SJCRH30 (cell line): ENCODE measurements around the gene SLC5A3. TPM values are rescaled to one million over a fixed set of nuclear protein-coding genes. Genes with fewer than 3 reads are reported as not detected.

Experiments used
- DNase-seq, 2 experiments: peaks; one replicate each; pipeline ENCODE4 v3.0.0-alpha.2; 2015 to 2020
- H3K27ac ChIP-seq: fragments of 250-450 bp; sonication (Bioruptor Pico); 2 replicates; pipeline ENCODE4 v1.5.1; 2020; ENCODE audit warnings: mild to moderate bottlenecking, moderate library complexity
- H3K27me3 ChIP-seq: fragments of 250-450 bp; sonication (Bioruptor Pico); 2 replicates; pipeline ENCODE4 v1.5.1; 2020; ENCODE audit warnings: mild to moderate bottlenecking, moderate library complexity
- H3K36me3 ChIP-seq: fragments of 250-450 bp; sonication (Bioruptor Pico); 2 replicates; pipeline ENCODE4 v1.5.1; 2020; ENCODE audit warnings: mild to moderate bottlenecking, moderate library complexity
- H3K4me1 ChIP-seq: fragments of 250-450 bp; sonication (Bioruptor Pico); 2 replicates; pipeline ENCODE4 v1.5.1; 2020; ENCODE audit warnings: mild to moderate bottlenecking, moderate library complexity
- H3K4me3 ChIP-seq: fragments of 250-450 bp; sonication (Bioruptor Pico); 2 replicates; pipeline ENCODE4 v1.5.1; 2020; ENCODE audit warnings: mild to moderate bottlenecking, moderate library complexity
- H3K9me3 ChIP-seq: fragments of 250-450 bp; sonication (Bioruptor Pico); replicated peaks from 2 replicates; pipeline ENCODE4 v1.5.1; 2020; ENCODE audit warnings: mild to moderate bottlenecking, moderate library complexity
- total RNA-seq: library from RNA; depleted of rRNA; stranded (reverse); fragments of >200 nt; shearing (Covaris generic); gene quantifications from 2 replicates; pipeline ENCODE4 v1.2.3, GENCODE V29; 2014

The SLC5A3 gene
- total RNA-seq, 1 experiment from 2014 or later = 9.4 TPM

DNA sequence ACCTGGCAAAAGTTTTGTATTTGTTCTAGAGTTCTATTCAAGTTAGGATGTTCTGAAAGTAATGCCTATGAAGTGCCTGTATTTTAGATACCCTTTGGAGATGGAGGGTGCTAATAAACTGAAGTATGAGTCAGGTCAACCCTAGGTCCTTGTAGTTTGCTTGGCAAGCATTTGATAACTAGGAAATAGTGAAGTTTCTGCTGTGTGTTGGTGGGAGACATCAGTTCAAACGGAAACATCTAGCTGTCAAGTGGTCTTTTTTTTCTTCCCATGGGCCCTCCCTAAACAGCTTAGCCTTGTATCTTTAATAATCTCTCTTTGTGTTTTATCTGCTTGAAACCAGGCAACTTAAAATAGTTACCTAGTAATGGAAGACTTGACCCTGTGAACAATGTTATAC lies 4.5 kb downstream of the SLC5A3 start:
- H3K4me3 ChIP-seq = no peak overlapping the region
- no peak overlapping the region for H3K27ac ChIP-seq
- DNase-seq = no peak
- H3K9me3 ChIP-seq = no peaks in the 10 kb centered on the region
- H3K4me1 ChIP-seq = peaks cover 12% of the 10 kb centered on the region
- H3K36me3 ChIP-seq = no peaks in the 10 kb centered on the region; the same call in none of the 2 replicates
- H3K27me3 ChIP-seq = no peaks in the 10 kb centered on the region

DNA sequence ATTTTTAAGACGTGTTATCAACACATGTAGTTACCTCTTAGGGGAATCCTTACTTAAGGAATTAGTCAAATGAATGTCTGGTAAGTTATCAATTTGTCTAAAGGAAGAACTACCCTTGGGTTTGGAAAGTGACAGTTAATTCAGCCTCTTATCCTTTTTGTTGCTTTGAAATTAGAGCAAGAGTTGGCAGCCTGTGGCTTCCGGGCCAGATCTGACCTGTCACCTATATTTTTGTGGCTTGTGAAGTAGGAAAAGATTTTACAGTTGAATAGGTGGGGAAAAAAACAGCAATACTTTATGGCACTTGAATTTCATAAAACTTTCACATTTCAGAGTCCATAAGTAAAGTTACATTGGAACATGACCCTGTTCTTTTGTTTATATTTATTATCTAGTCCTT lies 5.5 kb downstream of the SLC5A3 start:
- H3K4me1 ChIP-seq = peaks cover 12% of the 10 kb centered on the region
- no peak for DNase-seq
- no peaks in the 10 kb centered on the region; the same call in none of the 2 replicates for H3K36me3 ChIP-seq
- H3K27ac ChIP-seq = no peak overlapping the region
- no peak overlapping the region for H3K4me3 ChIP-seq
- no peaks in the 10 kb centered on the region for H3K27me3 ChIP-seq
- H3K9me3 ChIP-seq = no peaks in the 10 kb centered on the region

DNA sequence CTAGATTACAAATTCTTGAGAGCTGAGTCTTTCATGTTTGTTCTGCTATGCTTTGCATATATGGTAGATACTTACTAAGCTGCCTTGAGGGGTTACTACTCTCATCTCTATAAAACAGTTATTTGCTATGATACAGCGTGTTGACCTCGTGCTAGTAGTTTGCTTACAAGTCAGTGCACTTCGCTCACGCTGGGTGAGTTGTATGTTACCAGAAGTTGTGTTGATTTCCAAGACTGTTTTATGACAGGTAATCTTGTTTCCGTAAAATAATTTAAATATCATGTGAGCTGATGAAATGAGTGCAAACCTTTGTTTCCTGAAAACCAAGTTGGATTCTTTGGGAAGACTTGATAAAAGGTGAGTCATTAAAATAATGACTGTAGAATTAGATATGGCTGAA lies 7.3 kb downstream of the SLC5A3 start:
- no peaks in the 10 kb centered on the region for H3K27me3 ChIP-seq
- H3K9me3 ChIP-seq = no peaks in the 10 kb centered on the region
- H3K36me3 ChIP-seq = no peaks in the 10 kb centered on the region; the same call in 1 of the 2 replicates
- no peak overlapping the region for H3K27ac ChIP-seq
- H3K4me1 ChIP-seq = no peaks in the 10 kb centered on the region; the same call in 1 of the 2 replicates
- H3K4me3 ChIP-seq = no peak overlapping the region
- DNase-seq = no peak

DNA sequence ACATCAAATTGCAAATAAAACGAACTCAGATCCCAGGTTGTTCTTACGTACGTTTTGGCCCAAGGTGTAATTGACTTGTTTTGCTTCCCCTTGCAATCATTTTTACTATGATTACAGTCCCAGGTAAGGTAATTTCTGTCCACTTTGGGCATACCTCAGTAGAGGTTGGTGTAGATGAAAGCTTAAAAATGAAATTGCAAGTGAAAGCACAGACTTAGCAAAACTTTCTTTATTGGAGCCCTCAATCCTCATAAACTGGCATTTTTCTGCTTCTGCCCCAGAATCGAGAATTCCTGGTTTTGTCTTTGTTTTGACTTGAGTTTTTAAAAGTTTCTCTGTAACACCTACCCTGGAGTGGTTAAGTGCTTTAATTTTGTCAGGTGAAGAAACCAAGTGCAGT lies 9.4 kb downstream of the SLC5A3 start:
- DNase-seq = no peak

DNA sequence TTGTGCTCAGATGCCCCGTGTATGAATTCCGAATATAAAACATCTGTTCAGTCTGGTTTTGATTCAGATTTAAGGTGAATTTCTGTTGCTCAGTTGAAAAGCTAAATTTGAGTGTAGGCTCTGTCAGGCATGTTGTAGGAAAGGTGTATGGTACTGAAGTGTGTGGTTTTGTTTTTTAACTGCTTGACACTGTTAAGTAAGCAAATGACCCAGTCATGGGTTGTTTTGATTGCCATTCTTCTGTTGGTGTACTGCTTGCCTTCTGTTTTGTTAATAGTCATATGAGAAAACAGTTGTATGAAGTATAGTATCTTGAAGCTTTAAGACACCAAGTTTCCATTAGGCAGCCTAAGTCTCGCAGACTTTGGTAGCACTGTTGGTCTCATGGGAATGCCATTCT lies 10.0 kb downstream of the SLC5A3 start:
- H3K27ac ChIP-seq = no peak overlapping the region
- H3K4me3 ChIP-seq = no peak overlapping the region
- no peaks in the 10 kb centered on the region for H3K4me1 ChIP-seq
- no peaks in the 10 kb centered on the region for H3K9me3 ChIP-seq
- no peaks in the 10 kb centered on the region for H3K27me3 ChIP-seq
- H3K36me3 ChIP-seq = no peaks in the 10 kb centered on the region; the same call in 1 of the 2 replicates
- DNase-seq = no peak

More for the DNA sequence above, 9.4 kb downstream of the SLC5A3 start:
- H3K27me3 ChIP-seq = no peaks in the 10 kb centered on the region
- no peaks in the 10 kb centered on the region for H3K9me3 ChIP-seq
- no peaks in the 10 kb centered on the region; the same call in 1 of the 2 replicates for H3K36me3 ChIP-seq
- H3K4me1 ChIP-seq = no peaks in the 10 kb centered on the region
- H3K27ac ChIP-seq = no peak overlapping the region
- no peak overlapping the region for H3K4me3 ChIP-seq

DNA sequence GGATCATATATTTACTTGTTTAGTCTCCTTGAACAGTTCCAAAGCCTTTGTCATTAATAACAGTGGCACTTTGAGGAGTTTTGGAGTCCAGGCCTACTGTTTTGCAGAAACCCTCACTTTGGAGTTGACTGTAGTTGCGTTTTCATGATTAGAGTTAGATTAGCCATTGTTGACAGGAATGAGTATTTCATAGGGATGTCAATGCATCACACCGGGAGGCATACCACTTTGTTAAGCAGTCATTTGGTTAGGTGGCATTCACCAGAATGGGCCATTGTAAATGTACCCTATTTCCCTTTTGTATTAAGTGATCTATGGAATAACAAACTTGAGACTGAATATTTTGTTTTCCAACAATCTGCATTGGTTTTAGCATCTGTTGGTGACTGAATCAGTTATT lies 11.8 kb downstream of the SLC5A3 start:
- DNase-seq = no peak
- H3K9me3 ChIP-seq = no peaks in the 10 kb centered on the region

DNA sequence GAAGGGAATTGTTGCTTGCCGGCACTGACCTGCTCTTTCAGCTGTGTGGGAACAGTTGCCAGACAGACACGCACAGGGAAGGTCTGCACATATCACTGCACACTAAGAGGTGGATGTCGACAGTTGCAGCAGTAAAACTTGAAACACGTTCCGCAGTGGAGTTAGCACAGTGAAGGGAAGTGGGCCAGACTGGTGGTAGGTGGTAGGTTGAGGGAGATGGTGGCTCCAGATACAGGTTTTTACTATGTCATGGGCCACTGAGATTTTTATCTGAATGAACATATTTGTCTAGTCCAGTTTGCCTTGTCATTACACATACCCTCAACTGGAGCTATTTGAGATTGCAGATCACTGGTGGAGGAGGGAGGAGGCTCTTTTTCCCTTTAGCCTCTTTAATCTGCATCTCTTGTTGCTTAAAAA lies 13.5 kb downstream of the SLC5A3 start:
- Histone ChIP-seq H3K27ac (no peak overlapping the region), H3K27me3 (no peaks in the 10 kb centered on the region), H3K9me3 (no peaks in the 10 kb centered on the region), H3K4me1 (no peaks in the 10 kb centered on the region), H3K36me3 (no peaks in the 10 kb centered on the region), H3K4me3 (no peak overlapping the region)
- no peak for DNase-seq

More for the DNA sequence above, 11.8 kb downstream of the SLC5A3 start:
- Histone ChIP-seq H3K4me1 (no peaks in the 10 kb centered on the region), H3K36me3 (no peaks in the 10 kb centered on the region; the same call in 1 of the 2 replicates), H3K27ac (no peak overlapping the region), H3K4me3 (no peak overlapping the region), H3K27me3 (no peaks in the 10 kb centered on the region)

DNA sequence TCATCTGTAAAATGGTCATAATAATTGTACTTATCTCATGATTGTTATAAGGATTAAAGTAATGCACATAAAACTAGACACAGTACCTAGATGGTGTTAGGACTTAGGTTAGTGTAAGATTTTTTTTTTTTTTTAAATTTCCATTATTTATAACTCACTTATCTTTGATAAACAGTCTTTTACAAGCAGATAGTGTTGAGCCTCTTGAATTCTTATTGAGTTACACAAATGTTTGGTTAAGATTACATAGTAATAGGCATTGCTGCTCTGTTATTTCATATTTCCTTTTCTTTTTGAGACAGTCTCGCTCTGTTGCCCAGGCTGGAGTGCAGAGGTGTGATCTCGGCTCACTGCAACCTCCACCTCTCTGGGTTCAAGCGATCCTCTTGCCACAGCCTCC lies 15.4 kb downstream of the SLC5A3 start:
- Histone ChIP-seq H3K4me3 (no peak overlapping the region), H3K4me1 (no peaks in the 10 kb centered on the region)
- DNase-seq = no peak

DNA sequence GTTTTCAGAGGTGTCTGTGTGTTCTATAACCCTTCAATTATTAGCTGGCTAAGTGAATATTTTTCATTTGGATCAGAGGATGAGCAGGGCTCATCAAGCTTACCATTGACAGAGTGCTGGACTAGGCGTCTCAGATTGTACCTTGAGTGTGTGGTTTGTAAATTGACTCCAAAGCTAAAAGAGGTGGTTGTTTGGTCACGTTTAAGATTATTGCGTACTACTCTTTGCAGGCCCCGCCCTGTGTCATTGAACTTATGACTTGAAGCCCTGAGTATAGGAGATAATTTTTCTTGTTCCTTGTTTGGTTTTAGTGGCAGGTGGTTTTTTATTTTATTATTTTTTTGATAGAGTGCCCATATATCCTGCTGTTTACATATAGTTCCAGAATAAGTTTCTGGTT lies 17.7 kb downstream of the SLC5A3 start:
- Histone ChIP-seq H3K36me3 (peaks cover 3% of the 10 kb centered on the region; the same call in 1 of the 2 replicates), H3K27me3 (no peaks in the 10 kb centered on the region), H3K9me3 (no peaks in the 10 kb centered on the region), H3K27ac (no peak overlapping the region), H3K4me1 (no peaks in the 10 kb centered on the region), H3K4me3 (no peak overlapping the region)
- no peak for DNase-seq

More for the DNA sequence above, 15.4 kb downstream of the SLC5A3 start:
- no peak overlapping the region for H3K27ac ChIP-seq
- H3K36me3 ChIP-seq = no peaks in the 10 kb centered on the region
- no peaks in the 10 kb centered on the region for H3K9me3 ChIP-seq
- H3K27me3 ChIP-seq = no peaks in the 10 kb centered on the region

DNA sequence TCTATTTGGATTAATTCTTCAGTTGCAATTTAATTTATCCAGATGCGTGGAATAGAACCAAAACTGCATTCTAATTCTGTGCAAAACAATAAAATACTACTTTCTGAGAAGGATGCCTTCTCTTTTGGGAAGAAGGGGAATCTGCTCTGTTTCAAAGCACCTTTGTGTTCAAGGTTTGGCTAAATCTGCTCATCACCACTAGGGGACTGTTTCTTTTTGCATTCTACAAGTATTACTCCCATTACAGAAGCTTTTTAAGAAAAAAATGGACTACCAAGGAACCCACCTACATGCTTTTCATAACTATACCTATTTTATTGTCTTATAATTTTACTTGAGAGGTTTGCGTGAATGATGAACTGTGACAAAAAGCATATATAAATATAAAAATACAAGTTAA lies 18.2 kb downstream of the SLC5A3 start:
- Histone ChIP-seq H3K36me3 (peaks cover 3% of the 10 kb centered on the region; the same call in 1 of the 2 replicates), H3K4me1 (no peaks in the 10 kb centered on the region)

DNA sequence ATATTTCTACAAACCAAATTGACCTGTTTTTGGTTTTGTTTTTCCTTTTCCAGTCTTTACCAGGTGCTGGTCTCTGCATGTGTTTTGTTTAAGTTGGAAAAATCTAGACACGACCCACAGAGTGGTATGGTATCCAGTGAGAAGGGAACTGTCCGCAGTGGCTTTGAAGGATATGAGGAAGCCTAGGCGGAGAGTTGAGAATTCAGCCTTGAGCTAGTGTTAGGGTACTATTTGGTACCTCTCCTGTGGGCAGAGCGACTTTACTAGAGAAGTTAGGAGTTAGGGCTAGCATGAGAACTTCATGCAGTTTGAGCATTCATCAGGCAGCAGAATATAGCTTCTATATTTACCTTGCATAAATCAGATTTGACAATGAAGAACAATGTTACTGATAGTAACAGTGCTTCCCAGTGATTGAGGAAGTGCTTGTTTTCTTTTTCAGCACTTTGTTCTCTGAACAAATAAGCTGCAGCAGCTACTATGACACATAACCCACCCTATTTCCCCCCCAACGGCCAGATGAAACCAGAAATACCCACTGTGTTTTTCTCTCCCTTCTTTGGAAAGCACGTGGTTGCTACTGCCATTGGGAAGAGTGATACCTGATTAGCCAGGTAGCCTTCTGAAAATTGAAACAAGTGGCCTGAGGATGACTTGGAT lies 19.0 kb downstream of the SLC5A3 start:
- no peak for DNase-seq
- H3K9me3 ChIP-seq = no peaks in the 10 kb centered on the region
- H3K4me1 ChIP-seq = no peaks in the 10 kb centered on the region
- H3K27ac ChIP-seq = no peak overlapping the region
- no peak overlapping the region for H3K4me3 ChIP-seq
- peaks cover 3% of the 10 kb centered on the region; the same call in 1 of the 2 replicates for H3K36me3 ChIP-seq
- no peaks in the 10 kb centered on the region for H3K27me3 ChIP-seq

More for the DNA sequence above, 18.2 kb downstream of the SLC5A3 start:
- no peak overlapping the region for H3K27ac ChIP-seq
- no peak overlapping the region for H3K4me3 ChIP-seq
- DNase-seq = no peak
- H3K9me3 ChIP-seq = no peaks in the 10 kb centered on the region
- no peaks in the 10 kb centered on the region for H3K27me3 ChIP-seq

DNA sequence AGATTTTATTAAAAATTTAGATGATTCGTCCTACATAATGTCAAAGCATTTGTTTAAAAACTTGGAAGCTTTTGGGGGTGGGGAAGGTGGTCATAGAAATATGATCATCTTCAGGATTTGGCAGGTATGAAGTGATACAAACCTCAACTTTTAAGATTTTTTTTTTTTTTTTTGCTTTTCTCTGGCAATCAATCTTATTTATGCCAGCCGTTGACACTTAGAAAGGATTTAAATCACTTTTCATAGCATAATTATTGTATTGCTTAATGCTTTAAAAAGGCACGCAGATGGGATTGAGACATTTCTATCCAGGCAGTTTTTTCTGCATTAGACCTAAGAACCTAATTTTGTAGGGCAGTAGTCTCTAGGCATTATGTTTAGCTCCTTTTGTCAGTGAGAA lies 19.7 kb downstream of the SLC5A3 start:
- no peaks in the 10 kb centered on the region for H3K27me3 ChIP-seq
- no peak overlapping the region for H3K4me3 ChIP-seq

DNA sequence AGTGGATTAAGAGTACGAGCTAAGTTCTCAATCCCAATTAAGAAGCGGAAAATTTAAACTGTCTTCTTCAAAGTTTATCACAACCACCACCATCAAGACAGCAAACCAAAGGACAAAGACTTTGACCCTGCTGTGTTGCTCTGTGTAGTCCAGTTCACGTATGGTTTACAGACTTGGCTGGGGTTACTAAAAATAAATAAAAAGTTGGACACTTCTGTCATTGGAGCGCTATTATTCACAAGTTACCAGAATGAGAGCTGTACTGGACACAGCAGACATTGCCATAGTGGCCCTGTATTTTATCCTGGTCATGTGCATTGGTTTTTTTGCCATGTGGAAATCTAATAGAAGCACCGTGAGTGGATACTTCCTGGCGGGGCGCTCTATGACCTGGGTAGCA lies 21.6 kb downstream of the SLC5A3 start:
- H3K4me3 ChIP-seq = no peak overlapping the region
- no peaks in the 10 kb centered on the region for H3K27me3 ChIP-seq
- peaks cover 3% of the 10 kb centered on the region; the same call in 1 of the 2 replicates for H3K36me3 ChIP-seq
- H3K9me3 ChIP-seq = no peaks in the 10 kb centered on the region
- DNase-seq = no peak
- H3K4me1 ChIP-seq = no peaks in the 10 kb centered on the region
- no peak overlapping the region for H3K27ac ChIP-seq

More for the DNA sequence above, 19.7 kb downstream of the SLC5A3 start:
- DNase-seq = no peak
- peaks cover 3% of the 10 kb centered on the region; the same call in 1 of the 2 replicates for H3K36me3 ChIP-seq
- no peaks in the 10 kb centered on the region for H3K9me3 ChIP-seq
- no peaks in the 10 kb centered on the region for H3K4me1 ChIP-seq
- H3K27ac ChIP-seq = no peak overlapping the region

DNA sequence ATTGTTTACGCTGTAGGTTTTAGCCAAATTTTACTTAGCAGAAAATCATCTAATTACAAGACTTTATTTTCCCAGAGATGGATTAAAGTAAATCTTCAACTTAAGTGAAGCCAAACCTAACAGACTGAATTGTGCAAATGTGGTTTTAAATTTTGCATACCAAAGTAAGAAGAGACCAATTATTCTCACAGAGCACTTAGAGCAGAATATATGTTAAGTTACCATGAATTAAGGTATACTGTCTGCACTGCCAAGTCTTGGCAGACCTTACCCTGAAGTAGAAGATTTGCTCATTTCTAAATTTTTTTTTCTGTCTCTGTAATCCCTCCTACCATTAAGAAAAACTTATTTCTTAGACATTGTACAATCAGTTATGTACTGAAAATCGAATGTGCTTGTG lies 24.1 kb downstream of the SLC5A3 start:
- H3K4me3 ChIP-seq = no peak overlapping the region
- no peaks in the 10 kb centered on the region for H3K27me3 ChIP-seq
- peaks cover 3% of the 10 kb centered on the region; the same call in 1 of the 2 replicates for H3K36me3 ChIP-seq
- H3K9me3 ChIP-seq = no peaks in the 10 kb centered on the region
- no peak for DNase-seq
- no peaks in the 10 kb centered on the region for H3K4me1 ChIP-seq
- no peak overlapping the region for H3K27ac ChIP-seq

DNA sequence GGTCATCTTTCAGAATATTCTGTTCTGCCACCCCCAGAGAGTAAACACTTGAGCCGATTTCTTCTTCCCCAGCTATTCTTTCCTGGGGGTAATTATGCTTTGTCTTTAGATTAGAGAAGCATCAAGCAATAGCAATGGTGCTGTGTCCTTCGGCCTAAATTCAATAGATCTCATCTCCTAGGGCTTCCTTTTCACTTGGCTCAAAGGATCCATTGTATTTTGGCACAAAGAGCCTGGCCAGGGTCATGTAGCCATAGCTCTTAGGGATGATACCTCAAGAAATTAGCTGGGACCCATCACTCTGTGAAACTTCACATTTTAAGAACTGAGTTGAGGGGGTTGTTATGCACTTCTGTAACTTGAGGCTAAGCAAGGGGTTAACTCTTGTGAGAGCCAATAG lies 27.0 kb downstream of the SLC5A3 start:
- no peaks in the 10 kb centered on the region; the same call in 1 of the 2 replicates for H3K36me3 ChIP-seq
- H3K27ac ChIP-seq = no peak overlapping the region
- no peaks in the 10 kb centered on the region for H3K27me3 ChIP-seq
- H3K9me3 ChIP-seq = no peaks in the 10 kb centered on the region
- H3K4me1 ChIP-seq = no peaks in the 10 kb centered on the region
- no peak overlapping the region for H3K4me3 ChIP-seq
- DNase-seq = no peak

DNA sequence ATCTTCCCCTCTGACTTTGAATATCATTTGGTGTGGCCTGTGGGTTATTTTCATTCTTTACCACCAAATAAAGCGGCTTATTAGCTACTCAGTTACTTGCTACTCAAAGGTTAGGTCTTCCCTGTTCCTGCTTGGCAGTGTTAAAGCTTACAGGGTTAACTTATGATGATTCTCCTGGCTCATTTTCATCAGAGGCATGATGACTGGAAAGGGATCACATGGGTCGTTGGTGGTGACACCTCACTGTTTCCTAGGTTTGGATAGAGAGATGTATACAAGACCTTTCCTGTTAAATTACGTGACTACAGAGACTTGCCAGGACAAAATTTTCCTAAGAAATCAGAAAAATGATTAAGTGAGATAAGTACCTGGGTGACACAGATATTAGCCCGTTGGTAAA lies 27.4 kb downstream of the SLC5A3 start:
- no peaks in the 10 kb centered on the region; the same call in 1 of the 2 replicates for H3K36me3 ChIP-seq
- H3K27me3 ChIP-seq = no peaks in the 10 kb centered on the region
- no peak overlapping the region for H3K4me3 ChIP-seq
- no peaks in the 10 kb centered on the region for H3K9me3 ChIP-seq
- peaks cover under 1% of the 10 kb centered on the region; the same call in 1 of the 2 replicates for H3K4me1 ChIP-seq
- H3K27ac ChIP-seq = no peak overlapping the region
- no peak for DNase-seq
